ENCODE data around the gene RELL1.

RELL1 gene, protein sequence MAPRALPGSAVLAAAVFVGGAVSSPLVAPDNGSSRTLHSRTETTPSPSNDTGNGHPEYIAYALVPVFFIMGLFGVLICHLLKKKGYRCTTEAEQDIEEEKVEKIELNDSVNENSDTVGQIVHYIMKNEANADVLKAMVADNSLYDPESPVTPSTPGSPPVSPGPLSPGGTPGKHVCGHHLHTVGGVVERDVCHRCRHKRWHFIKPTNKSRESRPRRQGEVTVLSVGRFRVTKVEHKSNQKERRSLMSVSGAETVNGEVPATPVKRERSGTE

DNA sequence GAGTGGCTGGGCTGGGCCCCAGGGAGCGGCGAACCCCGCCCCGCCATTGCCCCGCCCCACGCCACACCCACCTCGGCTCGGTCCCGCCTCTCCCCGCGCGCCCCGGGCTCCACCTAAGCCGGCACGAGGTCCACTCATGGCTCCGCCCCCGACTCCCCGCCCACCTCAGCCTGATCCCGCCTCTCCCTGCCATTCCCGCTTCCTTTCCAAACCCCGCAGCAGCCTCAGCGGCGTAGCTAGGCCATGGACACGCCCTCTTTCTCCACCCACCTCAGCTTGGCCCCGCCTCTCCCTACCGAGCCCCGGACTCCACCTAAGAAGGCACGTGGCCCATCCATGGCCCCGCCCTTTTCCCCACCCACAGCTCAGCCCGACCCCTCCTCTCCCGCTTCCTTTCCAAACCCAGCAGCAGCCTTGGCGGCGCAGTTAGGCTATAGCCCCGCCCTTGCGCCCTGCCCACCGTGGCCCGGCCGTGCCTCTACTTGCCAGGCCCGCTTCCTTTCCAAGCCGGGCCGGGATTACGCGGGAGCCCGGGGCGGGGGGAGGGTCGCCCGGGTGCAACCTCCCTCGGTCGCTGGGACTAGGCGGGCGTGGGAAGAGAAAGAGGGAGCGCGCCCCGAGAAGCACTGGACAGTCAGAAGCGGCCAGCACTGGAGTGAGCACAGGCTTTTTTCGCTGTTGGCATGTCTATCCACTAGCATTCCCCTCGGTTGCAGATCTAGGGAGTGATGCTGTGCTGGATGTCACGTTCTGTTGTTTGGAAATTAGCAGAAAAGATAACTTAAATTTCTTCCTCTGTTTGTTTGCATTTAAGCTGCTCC, at the start of gene RELL1:
TSS of gene RELL1 (minus strand) at position 4 of the 821 bp plus-strand sequence. CDS start 89 bp downstream, outside the sequence.
- peak; percentile 95 for DNase-seq (ENCODE audit: low spot score)

DNA sequence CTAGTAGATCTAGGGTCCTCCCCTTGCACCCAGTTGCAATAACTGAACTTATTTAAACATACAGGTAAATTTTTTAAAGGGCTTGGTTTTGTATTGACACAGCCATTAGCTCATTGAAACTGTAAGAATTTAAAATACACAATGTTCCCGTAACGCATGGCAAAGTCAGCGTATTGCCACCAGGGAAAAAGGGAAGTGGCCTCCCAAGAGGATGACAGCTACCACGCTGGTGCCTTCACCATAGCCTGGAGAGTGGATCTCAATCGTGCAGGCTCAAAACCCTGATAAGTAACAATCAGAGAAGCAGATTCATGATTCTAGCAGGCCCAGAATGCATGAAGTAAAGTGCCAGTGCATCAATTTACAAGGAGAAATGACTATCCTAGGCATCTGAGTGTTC, 49.4 kb upstream of the RELL1 start:
- DNase-seq (ENCODE audit: low spot score), result no peak

DNA sequence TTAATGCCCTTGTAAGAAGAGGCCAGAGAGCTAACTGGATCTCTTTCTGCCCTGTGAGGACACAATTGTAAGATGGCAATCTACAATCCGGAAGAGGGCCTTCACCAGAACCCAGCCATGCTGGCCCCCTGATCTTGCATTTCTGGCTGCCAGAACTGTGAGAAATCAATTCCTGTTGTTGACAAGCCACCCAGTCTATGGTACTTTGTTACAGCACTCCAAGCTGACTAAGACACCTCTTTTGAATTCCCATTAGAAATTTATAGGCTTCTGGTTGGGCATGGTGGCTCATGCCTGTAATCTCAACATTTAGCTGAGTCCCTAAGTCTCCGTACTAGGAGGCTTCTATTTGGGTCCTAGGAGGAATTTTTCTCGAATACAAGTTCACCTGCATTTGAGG, 48.8 kb upstream of the RELL1 start:
- no peak for DNase-seq (ENCODE audit: low spot score)

DNA sequence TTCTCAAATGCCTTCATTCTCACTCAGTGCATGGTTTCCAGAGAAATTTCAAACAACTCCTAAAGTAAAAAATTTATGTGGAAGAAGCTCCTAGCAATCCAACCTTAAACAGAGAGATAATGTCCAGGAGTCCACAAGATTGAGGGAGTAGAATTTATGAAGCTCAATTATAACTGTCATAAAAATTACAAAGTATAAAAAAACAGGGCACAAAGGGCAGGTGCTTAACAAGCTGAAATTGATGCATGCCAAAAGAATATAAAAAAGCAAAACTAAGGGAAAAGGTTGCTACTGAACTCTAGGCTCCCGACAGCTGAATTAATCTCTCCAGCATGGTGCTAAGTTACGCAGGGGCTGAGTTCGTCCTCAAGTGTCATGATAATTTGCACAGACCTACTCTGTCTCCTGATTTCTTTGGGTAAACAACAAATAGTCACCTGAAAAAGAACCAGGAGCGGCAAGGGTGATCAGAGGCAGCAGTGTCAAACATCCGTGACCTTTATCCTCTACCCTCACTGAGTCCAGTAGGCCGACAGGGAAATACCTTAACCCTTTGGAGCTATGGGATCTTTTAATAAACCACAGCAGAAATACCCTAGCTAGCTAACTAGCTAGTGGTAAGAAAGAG, 47.2 kb upstream of the RELL1 start:
- DNase-seq (ENCODE audit: low spot score), result no peak

DNA sequence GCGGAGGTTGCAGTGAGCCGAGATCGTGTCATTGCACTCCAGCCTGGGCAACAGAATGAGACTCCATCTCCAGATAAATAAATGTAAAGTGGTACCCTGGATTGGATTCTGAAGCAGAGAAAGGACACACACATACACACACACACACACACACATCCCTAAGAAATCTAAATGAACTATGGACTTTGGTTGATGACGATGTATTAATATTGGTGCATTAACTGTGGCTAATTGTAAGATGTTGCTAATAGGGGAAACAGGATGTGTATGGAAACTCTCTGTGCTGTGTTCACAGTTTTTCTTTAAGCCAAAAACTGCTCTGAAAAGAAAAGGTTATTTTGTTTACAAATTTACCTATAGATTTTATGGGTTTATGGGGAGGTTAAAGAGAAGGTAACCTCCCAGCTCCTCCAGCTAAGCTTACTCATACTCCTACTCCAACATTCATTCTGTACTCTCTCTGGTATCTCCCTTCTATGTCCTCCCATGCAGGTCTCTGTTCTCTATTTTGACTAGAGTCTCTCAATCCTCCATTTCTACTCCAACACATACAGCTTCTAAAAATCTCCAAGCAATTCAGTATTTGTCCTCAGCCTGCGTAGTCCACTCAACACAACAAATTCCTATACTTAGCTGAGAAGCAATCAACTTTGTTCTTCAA, 46.5 kb upstream of the RELL1 start:
- DNase-seq (ENCODE audit: low spot score), result no peak

DNA sequence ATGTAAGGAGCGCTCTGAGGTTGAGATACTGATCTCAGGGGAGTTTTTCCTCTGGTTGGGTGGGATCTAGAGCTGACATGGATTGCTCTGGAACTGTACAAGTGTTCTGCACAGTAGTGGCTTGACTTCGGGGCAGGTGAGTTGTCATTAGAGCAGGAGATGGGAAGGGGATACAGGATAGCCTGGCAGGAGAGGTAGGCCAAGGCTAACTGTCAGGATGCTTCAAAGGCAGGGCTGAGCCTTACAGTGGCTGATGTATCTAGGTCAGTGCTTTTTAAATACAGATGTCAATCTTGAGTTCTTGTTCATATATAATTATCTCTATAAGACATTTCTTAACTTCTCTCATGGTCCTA, 43.5 kb upstream of the RELL1 start:
- no peak for DNase-seq (ENCODE audit: low spot score)

DNA sequence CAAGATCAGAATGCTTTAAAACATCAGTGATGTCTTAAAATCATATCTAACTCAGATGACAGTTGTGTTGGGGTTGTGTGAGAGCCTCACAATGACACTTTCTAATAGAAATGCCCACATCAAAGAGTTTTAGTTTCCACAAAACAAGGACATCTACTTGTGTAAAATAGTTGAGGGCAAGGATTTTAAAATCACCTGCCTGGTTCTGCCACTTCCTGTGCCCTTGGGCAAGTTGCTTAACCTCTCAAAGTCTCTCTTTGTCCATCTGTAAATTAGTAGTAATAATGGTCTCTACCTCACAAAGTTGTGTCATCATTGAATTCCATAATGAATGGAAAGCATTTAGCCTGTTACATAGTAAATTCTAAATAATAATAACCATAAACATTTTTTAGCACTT, 41.9 kb upstream of the RELL1 start:
- DNase-seq (ENCODE audit: low spot score), result peak; percentile 88

DNA sequence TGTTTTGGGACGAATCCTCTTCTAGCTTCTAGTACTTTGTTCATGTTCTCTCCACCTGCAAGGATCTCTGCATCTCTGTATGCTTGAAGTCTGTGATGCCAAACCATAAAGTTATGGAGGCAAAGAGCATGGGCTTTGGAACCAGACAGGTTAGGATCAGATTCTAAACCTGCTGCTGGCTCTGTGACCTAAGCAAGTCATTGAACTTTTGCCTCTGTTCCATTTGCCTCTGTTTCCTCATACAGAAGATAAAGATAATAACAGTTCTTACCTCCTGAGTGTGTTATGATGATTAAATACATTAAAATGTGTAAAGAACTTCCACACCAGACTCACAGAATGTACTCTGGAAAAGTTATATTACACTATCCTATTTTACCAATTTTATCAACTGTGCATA, 41.5 kb upstream of the RELL1 start:
- DNase-seq (ENCODE audit: low spot score), result no peak

DNA sequence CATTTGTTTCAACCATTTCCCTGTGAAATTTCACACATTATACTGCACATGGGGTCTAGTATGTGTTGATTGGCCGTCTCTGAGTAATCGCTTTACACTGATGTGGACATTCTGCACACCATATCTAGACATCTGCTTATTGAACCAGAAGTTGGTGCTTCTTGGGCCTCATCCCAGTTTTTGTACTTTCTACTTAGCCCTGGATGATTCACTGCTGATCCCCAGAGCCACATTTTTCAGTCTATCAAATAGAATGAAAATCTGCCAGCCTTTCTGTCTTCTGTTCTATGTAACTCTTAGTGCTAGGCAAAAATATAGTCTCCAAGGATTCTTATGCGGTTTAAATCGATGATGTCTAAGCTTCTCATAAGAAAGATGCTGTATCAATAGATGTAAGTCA, 40.5 kb upstream of the RELL1 start:
- no peak for DNase-seq (ENCODE audit: low spot score)

DNA sequence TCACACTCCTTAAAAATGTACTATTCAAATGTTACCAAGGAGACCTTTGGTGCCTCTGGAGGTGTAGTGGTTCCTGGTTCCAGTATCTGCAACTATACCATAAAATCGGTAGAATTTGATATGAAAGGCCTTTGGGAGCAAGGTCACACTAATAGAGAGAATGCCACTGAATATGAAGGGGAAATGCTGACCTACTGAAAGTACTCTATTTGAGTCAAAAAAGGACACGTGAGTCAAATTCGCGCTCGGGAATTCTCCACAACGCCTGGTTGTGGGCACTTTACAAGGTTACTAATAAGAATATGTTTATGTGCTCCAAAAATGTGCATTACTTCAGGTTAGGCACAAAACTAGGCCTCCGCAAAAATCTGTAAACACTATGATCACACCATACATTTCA, 39.5 kb upstream of the RELL1 start:
- no peak for DNase-seq (ENCODE audit: low spot score)

DNA sequence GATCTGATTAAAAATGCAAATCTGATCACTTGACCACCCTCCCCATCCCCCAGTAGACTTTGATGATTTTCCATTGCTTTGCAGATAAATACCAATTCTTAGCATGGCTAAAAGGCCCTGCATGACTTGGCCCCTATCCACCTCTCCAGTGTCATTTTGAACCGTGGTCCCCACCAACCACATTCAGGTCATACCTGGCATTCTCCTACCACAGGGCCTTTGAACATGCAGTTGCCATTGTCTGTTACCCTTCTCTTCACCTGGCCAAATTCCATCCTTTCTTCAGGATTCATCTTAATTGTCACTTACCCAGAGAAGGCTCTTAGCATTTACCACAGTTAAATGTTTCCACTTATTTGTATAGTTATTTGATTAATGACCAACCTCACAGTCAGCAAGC, 36.9 kb upstream of the RELL1 start:
- no peak for DNase-seq (ENCODE audit: low spot score)

DNA sequence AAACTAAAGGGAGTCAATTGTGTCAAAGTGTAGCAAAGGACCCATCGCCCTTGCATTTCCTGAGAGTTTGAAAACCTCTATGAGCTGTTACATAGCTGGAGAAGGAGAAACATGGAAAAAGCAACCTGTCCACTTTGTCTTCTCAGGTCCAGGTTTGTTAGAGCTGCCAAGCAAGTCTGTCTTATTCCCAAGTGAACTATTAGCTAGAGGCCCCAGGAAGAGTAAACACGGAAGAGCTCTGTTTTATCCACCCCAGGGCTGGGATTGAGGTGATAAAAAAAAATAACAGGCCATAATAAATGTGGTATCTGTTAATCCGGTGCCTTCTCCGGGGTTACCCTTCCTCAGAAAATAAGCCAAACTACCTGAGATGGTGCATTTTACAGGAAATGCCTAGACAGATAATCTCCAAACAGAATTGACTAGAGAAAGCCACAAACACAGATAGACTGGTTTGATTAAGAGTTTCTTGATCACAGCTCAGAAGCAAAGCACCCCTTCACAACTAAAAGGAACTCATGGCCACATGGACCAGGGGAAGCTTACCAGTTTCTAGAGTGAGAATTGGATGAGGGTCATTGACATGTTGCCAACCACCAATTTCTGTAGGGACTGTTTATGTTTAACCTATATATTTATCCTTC, 35.9 kb upstream of the RELL1 start:
- DNase-seq (ENCODE audit: low spot score), result no peak

DNA sequence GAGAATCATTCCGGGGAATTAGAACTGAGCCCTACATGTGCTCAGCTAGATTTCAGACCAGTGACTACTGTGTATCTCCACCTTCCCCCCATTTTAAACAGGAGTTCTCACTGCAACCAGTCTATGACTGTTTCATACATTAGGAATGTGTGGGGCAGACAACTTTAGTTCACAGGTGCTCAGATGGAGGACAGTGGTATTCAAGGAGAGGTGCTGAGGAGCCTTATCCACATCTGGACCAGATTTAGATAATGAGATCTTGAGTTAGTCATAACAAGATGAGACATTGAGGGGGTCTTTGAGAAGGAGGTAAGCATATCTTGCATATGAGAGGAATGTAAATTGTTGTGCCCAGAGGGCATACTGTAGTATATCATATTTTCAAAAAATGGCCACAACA, 32.8 kb upstream of the RELL1 start:
- DNase-seq (ENCODE audit: low spot score), result no peak

DNA sequence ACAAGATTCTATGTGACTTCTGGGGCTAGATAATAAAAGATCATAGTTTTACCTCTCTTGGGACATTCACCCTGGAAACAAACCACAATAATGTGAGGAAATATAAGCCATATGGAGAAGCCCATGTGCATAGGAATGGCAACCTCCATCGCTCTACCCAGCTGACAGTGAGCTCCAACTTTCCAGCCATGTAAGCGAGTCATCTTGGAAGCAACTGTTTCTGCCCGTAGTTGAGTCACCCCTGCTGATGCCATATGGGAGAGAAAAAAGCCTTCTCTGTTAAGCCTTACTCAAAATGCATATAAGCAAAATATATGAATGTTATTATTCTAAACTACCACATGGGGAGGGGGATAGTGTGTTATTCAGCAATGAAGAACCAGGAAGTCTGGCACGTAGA, 31.4 kb upstream of the RELL1 start:
- no peak for DNase-seq (ENCODE audit: low spot score)

DNA sequence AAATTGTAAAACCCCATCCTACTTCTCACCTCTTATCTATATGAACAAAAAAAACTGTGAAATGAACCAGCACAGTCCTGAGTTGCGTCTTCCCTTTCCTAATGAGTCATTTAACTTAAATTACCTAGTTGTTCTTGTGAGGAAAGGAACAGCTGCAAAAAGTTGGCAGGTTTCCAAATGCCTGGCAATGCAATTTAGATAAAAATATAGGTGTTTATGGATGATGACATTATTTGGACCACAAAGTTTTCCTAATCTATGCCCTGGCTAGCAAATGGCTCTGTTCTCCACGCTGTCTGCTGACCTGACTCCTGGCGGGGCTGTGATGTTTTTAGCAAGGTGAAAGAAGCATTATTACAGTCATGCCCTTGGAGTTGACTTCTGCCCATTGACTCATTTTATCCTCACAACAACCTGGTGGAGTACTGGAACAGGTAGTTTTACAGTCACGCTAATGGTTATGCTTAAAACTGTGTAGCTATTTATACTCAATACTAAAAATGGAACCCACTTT, 29.8 kb upstream of the RELL1 start:
- no peak for DNase-seq (ENCODE audit: low spot score)

DNA sequence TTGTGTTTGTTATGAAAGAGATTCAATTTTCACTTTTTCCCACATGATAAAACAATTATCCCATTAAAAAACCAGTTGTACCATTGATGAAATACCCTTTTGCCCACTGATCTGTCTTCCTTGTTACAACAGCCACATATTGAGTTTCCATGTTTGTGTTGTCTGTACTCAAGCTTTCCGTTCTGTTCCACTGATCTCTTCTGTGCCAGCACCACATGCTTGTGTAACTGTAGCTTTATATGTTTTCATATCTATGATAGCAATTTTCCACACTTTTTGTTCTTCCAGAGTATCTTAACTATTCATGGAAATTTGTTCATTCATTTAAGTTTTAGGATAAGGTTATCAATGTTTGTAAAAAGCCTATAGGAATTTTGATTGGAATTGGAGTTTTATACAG, 24.3 kb upstream of the RELL1 start:
- no peak for DNase-seq (ENCODE audit: low spot score)

DNA sequence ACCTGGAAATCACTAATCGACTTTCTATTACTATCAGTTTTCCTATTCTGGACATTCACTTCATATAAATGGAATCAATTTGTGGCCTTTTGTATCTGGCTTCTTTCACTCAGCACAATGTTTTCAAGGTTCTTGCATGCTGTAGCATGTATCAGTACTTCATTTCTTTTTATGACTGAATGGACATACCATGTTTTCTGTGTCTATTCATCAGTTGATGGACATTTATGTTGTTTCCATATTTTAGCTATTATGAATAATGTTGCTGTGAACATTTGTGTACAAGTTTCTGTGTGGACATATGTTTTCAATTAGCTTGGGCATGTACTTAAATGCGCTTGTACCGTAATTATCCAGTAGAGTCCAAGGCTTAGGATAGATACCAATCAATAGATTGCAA, 19.9 kb upstream of the RELL1 start:
- DNase-seq (ENCODE audit: low spot score), result no peak

DNA sequence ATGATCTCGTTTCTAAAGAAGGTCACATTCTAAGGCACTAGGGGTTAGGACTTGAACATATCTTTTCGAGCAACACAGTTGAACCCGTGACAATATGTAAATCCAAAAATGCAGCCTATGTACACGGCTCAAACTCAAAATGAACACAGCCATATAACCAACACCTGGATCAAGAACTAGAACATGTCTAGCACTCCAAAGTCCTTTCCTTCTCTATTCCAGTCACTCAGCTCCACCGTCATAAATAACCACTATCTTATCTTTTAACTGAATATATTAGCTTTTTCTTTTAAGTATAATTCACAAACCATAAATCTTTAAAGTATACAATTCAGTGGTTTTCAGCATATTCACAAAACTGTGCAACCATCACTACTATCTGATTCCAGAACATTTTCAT, 19.4 kb upstream of the RELL1 start:
- DNase-seq (ENCODE audit: low spot score), result no peak

DNA sequence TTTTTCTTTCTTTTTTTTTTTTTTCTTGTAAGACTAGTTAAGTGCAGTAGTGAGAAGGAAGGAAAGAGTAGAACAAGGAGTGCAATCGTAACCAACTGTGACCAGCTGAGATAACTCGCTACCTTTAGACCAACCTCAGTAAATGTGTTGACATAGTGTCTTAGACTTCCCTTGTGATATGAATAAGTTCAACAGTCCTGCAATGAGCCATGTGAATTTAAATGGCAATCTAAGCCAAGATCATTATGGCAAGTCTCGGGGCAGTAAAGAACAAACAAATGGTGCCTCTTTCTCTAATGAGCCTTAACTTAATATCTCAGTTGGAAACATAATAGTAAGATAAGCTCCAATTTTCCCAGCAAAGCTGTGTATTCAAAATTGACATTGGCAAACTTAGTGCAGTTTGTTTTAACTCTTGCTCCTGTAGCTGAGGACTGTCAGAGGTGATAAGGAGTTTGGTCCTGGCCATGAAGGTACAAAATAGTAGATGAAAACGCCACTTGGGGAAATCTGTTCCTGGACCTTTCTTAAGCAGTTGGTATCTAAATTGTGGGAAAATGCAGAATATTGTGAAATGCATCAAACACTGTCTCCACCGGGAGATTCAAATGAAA, 13.8 kb upstream of the RELL1 start:
- DNase-seq (ENCODE audit: low spot score), result no peak

DNA sequence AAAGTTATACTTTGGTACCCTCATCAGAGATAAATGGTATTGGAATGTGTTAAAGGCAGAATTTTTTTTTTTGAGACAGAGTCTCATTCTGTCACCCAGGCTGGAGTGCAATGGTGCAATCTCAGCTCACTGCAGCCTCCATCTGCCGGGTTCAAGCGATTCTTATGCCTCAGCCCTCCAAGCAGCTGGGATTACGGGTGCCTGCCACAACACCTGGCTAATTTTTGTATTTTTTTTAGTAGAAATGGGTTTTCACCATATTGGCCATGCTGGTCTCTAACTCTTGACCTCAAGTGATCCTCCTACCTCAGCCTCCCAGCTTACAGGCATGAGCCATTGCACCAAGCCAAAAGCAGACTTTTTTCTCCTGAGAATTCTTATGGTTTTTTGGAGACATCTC, 11.4 kb upstream of the RELL1 start:
- DNase-seq (ENCODE audit: low spot score), result no peak

DNA sequence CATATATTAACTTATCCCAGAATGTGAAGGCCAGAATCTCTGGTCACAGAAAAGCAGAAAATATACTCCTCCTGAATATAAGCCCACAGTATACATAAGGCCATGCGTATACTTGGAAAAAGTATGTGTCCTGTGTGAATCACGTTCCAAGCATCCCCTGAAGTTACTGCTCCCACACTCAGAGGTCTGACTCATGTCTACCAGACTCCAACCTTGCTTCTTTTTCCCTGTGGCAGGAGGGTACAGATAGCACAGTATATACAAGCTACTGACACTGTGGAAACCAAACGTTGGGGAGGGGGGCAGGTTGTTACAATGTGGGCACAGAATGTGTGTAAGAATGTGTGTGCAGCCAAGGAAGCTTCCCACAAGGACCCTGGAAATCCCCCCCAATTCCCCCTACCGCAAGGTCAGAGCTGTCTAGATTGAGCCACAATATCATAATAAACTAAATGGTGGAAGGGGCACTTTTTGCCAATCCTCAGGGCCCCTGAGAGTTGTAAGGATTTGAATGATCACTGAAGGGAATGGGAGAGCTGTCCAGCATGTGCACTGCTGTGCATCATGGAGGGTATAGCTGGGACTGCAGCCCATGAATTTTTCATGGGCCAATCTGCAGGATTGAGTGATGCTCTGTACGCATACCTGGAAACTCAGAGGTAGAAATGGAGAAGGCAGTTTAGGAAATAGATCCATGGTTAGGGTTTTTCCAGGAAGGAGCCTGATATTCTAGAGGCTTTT, 7.4 kb upstream of the RELL1 start:
- DNase-seq (ENCODE audit: low spot score), result no peak

All from SW480 (cell line).